Measurements from ENCODE around the gene ZDHHC22. TPM values are rescaled to one million over a fixed set of nuclear protein-coding genes. Genes with fewer than 3 reads are reported as not detected.
A peak's percentile ranks its signal among the peaks of the same experiment; 100 is the strongest.

Gene ZDHHC22
- total RNA-seq, 2 experiments from 2014 or later = not detected

DNA sequence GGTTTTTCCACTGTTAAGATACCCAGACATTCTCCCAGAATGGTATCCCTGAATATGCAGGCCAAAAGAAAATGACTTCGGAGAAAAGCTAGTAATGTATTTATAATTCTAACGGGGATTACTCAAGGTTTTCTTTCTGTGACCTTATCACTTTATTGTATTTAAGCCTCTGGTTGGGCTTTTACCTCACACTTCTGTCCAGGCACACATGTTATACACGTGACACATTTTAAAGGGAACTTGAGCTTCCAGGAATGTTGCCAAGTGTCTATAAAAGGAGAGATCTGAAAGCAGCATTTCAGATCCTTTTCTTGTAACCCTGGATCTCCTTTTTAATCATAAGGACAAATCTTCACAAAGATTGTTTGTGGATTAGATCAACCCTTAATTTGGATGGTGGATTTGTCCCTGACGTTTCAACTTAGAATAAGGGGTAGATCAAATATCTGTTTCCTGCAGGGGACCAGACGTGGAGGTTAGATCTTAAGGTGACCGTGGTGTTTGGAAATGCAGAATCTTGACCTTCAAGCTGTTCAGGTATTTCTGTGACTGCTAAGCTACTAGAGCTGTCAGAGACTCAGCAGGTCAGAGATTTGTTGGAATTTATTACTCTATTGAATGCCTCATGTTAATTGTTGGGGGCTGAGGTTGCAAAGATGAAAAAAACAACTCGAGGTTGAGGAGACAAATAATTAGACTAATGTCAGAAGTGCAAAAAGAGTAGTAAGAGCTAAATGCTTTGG, 42.0 kb downstream of the ZDHHC22 start:
- Mint-ChIP-seq H3K27me3 (no peaks in the 10 kb centered on the region), H3K4me3 (peak overlapping the region; percentile 87), H3K36me3 (ENCODE audit: low read depth) (peaks cover 7% of the 10 kb centered on the region), H3K4me1 (peaks cover 39% of the 10 kb centered on the region), H3K9me3 (ENCODE audit: low read depth) (no peaks in the 10 kb centered on the region), H3K27ac (no peak overlapping the region)
- ATAC-seq (no peak), DNase-seq (no peak)
- POLR2A ChIA-PET = interaction anchor here (0.9 to 2.2 kb wide), 2 partner anchors 24 to 221 kb away, joined by 4 to 6 read pairs; partner anchors contain the start of genes GSTZ1 and POMT2
- CTCF ChIA-PET = interaction anchor here (0.7 to 3.8 kb wide), 12 partner anchors 8 to 224 kb away, joined by 3 to 31 read pairs (median 7); no protein-coding TSS in a partner anchor
- intact Hi-C loops (cut with DNase I, micrococcal nuclease) = loop anchor here (2.0 to 10.0 kb wide), 7 partner anchors 25 to 1115 kb away; partner anchors contain the start of genes AHSA1 (in 1 of the 2), ALKBH1 (in 1 of the 2), GPATCH2L (in 1 of the 2) and IFT43 (in 1 of the 2)

DNA sequence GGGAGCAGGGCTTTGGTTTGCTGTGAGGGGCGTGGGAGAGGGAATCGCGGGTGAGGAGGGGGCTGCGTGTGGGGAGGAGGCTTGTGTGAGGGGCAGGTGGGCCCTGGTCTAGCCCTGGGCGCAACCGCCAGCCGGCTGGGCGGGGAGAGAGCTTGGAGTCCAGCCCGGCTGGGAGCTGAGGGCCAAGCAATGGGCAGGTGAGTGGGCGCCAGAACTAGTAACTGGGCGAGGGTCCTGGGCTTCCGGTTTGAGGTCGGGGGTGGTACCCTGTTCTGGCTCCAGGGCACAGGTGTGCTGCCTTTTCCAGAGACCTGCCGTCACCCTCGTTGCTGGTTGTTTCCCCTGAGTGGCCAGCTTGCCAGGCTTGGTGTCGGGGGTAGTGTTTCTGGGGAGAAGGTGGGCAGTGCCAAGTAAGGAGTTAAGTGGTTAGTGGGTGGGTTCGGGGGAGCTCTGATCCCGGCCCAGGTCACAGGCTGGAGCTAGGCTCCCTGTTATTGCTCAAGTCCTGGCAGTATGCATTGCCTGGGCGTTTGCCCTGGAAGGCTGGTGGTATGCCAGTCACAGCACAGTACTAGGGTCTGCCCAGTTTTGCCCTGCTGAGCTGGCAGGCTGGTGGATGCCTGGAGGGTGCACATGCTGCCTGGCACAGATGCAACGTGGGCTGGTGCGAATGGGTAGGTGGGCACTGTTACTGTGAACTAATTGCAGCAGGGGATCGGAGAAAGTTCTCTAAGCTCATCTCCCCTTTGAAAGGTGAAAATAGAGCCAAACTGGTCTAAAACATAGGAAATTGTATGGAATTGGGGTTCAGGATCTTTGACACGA, 42.9 kb downstream of the ZDHHC22 start:
- no peaks in the 10 kb centered on the region for H3K27me3 Mint-ChIP-seq
- no peaks in the 10 kb centered on the region for H3K9me3 Mint-ChIP-seq (ENCODE audit: low read depth)
- H3K4me3 Mint-ChIP-seq = peak overlapping the region; percentile 87
- ChIA-PET POLR2A (interaction anchor here (0.6 to 2.2 kb wide), 3 partner anchors 25 to 137 kb away, joined by 4 to 6 read pairs (median 5); no protein-coding TSS in a partner anchor), CTCF (interaction anchor here (0.5 to 3.9 kb wide), 16 partner anchors 10 to 388 kb away, joined by 3 to 31 read pairs (median 6); no protein-coding TSS in a partner anchor)
- intact Hi-C loops (cut with DNase I, micrococcal nuclease) = loop anchor here (1.0 to 10.0 kb wide), 18 partner anchors 22 to 1114 kb away; partner anchors contain the start of genes AHSA1 (in 2 of the 2), GSTZ1 (in 2 of the 2), IRF2BPL (in 2 of the 2) and ADCK1 (in 1 of the 2)
- peak; percentile 36 for DNase-seq
- H3K4me1 Mint-ChIP-seq = peaks cover 40% of the 10 kb centered on the region
- H3K36me3 Mint-ChIP-seq (ENCODE audit: low read depth) = peaks cover 5% of the 10 kb centered on the region
- peak overlapping the region; percentile 93 for H3K27ac Mint-ChIP-seq
- no peak for ATAC-seq

DNA sequence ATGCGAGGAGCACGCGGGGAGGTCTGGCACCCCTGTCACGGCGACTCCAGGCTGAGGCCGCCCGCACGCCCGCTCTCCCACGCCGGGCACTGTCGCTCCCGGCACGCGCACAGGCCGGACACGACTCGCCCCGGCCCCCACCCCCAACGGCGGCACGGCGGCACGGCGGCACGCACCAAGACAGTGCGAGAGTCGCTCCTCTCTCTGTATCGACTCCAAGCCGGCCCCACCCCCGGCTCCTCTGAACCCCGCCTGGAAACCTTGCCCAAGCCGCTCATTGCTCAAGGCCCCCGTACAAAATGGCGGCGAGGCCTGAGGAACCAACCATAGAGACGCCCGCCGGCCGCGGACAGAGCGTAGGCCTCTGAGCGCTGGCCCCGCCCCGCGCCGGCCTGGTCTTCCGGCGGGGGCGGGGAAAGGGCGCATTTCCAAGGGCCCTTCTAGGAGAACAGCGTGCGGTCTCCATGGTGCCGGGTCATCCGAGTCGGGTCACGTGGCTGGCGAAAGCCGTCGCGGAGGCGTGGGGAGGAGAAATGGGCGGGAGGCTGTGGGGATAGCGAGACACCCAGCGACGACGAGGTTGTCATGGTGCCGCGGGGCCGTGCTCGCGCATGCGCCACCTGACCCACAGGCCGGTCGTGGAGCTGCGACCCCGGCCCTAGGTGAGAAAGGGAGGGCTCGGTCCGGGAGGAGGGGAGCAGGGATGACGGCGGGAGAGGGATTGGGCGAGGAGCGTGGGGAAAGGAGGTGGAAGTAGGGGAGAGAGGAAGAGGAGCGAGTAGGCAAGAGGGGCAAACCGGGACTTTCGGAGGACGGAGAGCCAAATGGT, 43.7 kb downstream of the ZDHHC22 start, which contains the start of gene CIPC:
Gene CIPC (plus strand): TSS at position 559 of the 829 bp plus-strand sequence. CDS start 7,451 bp downstream, outside the sequence.
- POLR2A ChIA-PET = interaction anchor here (0.6 to 1.2 kb wide), 2 partner anchors 26 to 136 kb away, joined by 4 to 5 read pairs; no protein-coding TSS in a partner anchor
- peak; percentile 100 for DNase-seq
- CTCF ChIA-PET = interaction anchor here (0.5 to 5.5 kb wide), 17 partner anchors 12 to 387 kb away, joined by 3 to 97 read pairs (median 6); no protein-coding TSS in a partner anchor
- Mint-ChIP-seq H3K4me1 (peaks cover 40% of the 10 kb centered on the region), H3K36me3 (ENCODE audit: low read depth) (peaks cover 5% of the 10 kb centered on the region), H3K4me3 (peak within 1 kb of the TSS; percentile 87), H3K27me3 (no peaks in the 10 kb centered on the region), H3K9me3 (ENCODE audit: low read depth) (no peaks in the 10 kb centered on the region), H3K27ac (peak within 1 kb of the TSS; percentile 99)
- intact Hi-C loops (cut with DNase I, micrococcal nuclease) = loop anchor here (1.0 to 10.0 kb wide), 21 partner anchors 22 to 1113 kb away; partner anchors contain the start of genes AHSA1 (in 2 of the 2), GSTZ1 (in 2 of the 2), IRF2BPL (in 2 of the 2) and ADCK1 (in 1 of the 2)
- ATAC-seq = peak; percentile 91

DNA sequence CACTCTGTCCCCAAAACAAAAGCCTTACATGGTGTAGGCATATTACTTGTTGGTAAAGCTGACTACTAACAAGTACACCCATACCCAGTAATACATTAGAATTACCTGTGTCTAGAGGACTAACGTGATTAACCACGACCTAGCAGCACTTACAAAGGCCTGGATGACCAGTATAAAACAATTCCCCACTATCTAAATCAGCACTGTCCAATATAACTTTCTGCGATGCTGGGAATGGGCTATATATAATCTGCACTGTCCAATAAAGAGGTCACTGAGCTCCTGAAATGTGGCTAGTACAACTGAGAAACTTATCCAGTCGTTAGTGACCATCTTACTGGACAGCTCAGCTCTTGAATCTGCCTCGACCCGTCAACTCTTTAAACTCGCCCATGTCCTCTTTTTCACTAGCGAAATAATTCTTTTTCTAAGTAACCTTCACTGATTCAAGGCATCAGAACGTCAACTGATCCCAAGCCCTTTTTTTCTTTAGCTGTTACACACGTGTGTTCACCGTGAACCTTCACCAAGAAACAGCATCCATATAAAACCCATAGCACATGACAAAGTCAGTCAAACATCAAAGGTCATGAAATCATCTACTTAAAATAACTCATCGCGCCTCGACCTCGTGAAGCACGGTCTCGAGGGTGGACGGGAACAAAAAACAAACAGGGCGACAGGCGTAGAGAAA, 44.4 kb downstream of the ZDHHC22 start:
- no peaks in the 10 kb centered on the region for H3K27me3 Mint-ChIP-seq
- H3K4me1 Mint-ChIP-seq = peaks cover 40% of the 10 kb centered on the region
- H3K27ac Mint-ChIP-seq = peak overlapping the region; percentile 99
- DNase-seq (no peak), ATAC-seq (peak; percentile 5)
- no peaks in the 10 kb centered on the region for H3K9me3 Mint-ChIP-seq (ENCODE audit: low read depth)
- peak overlapping the region; percentile 87 for H3K4me3 Mint-ChIP-seq
- CTCF ChIA-PET = interaction anchor here (0.8 to 5.5 kb wide), 13 partner anchors 11 to 222 kb away, joined by 3 to 97 read pairs (median 3); no protein-coding TSS in a partner anchor
- peaks cover 5% of the 10 kb centered on the region for H3K36me3 Mint-ChIP-seq (ENCODE audit: low read depth)
- intact Hi-C loops (cut with DNase I, micrococcal nuclease) = loop anchor here (1.0 to 10.0 kb wide), 8 partner anchors 26 to 1112 kb away; partner anchors contain the start of genes AHSA1 (in 1 of the 2), ALKBH1 (in 1 of the 2), ANGEL1 (in 1 of the 2) and GPATCH2L (in 1 of the 2)
- POLR2A ChIA-PET = no interaction called here

DNA sequence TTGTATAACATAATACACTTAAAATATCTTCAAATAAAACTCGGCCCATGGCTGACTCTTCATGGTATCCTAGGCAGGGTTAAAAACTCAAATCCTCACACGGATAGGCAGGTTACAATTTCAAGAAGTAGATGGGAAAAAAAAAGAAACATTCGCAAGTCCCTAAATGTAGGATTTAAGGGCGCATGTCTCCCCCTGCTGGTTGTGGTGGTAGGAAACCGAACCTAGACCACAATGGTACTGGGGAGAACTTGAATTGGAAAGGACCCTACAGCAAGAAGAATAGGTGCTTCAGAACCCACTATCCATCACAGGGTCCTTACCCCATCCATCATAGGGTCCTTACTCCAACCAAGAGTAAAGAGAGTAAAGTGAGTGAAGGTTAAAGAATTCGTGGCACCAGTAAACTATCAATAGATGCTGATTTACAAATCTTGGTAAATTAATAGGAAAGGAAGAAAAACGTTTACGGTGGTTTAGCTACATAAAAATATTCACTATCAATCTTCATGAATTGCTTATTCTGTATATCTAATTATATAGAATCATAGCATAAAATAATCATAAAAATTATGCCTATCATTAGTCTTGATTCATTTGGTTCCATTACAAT, 46.8 kb downstream of the ZDHHC22 start:
- Mint-ChIP-seq H3K4me1 (peaks cover 28% of the 10 kb centered on the region), H3K9me3 (ENCODE audit: low read depth) (peaks cover 8% of the 10 kb centered on the region), H3K27ac (no peak overlapping the region), H3K27me3 (no peaks in the 10 kb centered on the region), H3K4me3 (no peak overlapping the region), H3K36me3 (ENCODE audit: low read depth) (peaks cover 5% of the 10 kb centered on the region)
- intact Hi-C loops (cut with DNase I, micrococcal nuclease) = loop anchor here (1.0 to 10.0 kb wide), 10 partner anchors 24 to 1110 kb away; partner anchors contain the start of genes AHSA1 (in 1 of the 2), ALKBH1 (in 1 of the 2), GPATCH2L (in 1 of the 2) and IFT43 (in 1 of the 2)
- peak; percentile 87 for DNase-seq
- ChIA-PET POLR2A (interaction anchor here (0.6 to 0.7 kb wide), 2 partner anchors 190 to 212 kb away, joined by 3 to 5 read pairs; no protein-coding TSS in a partner anchor), CTCF (interaction anchor here (0.7 to 5.5 kb wide), 25 partner anchors 9 to 384 kb away, joined by 3 to 97 read pairs (median 5); no protein-coding TSS in a partner anchor)
- no peak for ATAC-seq

DNA sequence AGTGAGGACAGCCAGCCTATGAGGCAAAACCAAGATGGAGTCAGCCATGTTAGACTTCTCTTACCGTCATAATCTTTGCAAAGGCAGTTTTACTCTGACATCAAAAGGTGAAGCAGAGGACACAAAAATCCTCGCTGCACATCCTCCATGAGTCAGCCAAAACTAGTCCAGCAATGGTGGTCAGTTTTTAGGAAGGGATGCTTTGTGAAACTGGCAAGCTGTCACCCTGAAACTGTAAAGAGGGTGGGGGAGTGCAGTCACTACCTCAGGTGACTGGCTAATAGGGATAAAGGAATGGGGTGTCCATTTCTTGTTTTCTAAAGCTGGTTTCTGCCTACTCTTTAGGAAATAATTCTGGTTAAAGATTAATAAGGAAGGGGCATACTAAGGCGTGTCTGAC, 48.9 kb downstream of the ZDHHC22 start:
- H3K27ac Mint-ChIP-seq = no peak overlapping the region
- H3K4me1 Mint-ChIP-seq = peaks cover 25% of the 10 kb centered on the region
- H3K27me3 Mint-ChIP-seq = no peaks in the 10 kb centered on the region
- ChIA-PET CTCF (interaction anchor here (0.6 to 5.5 kb wide), 9 partner anchors 12 to 229 kb away, joined by 3 to 97 read pairs (median 4); no protein-coding TSS in a partner anchor), POLR2A (no interaction called here)
- ATAC-seq (no peak), DNase-seq (no peak)
- intact Hi-C loops (cut with DNase I, micrococcal nuclease) = loop anchor here in 1 of 2 experiments (10.0 kb wide), 1 partner anchor 1108 kb away; the partner anchor contains the start of genes IFT43 and TGFB3
- peaks cover 2% of the 10 kb centered on the region for H3K36me3 Mint-ChIP-seq (ENCODE audit: low read depth)
- H3K9me3 Mint-ChIP-seq (ENCODE audit: low read depth) = peaks cover 8% of the 10 kb centered on the region
- no peak overlapping the region for H3K4me3 Mint-ChIP-seq

DNA sequence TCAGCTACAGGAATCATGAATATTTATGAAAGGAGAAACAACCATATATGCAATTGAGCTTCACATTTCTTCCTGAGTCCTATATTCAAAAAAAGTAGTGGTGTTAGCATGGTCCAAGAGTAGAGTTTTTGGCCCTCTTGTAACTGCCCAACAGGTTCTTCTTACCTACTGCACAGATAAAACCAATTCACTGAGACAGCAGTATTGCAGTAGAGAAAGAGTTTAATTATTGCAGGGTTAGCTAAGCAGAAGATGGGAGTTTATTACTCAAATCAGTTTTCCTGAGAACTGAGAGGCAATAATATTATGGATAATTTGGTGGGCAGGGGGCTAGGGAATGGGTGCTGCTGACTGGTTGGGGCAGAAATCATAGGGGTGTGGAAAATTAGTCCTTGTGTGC, 50.1 kb downstream of the ZDHHC22 start:
- ATAC-seq = no peak
- Mint-ChIP-seq H3K36me3 (ENCODE audit: low read depth) (no peaks in the 10 kb centered on the region), H3K4me3 (no peak overlapping the region), H3K9me3 (ENCODE audit: low read depth) (peaks cover 8% of the 10 kb centered on the region), H3K27me3 (no peaks in the 10 kb centered on the region), H3K4me1 (peaks cover 21% of the 10 kb centered on the region), H3K27ac (no peak overlapping the region)
- intact Hi-C loops (cut with DNase I, micrococcal nuclease) = loop anchor here in 1 of 2 experiments (10.0 kb wide), 1 partner anchor 1107 kb away; the partner anchor contains the start of genes IFT43 and TGFB3
- CTCF ChIA-PET = interaction anchor here (0.7 to 2.9 kb wide), 9 partner anchors 9 to 216 kb away, joined by 3 to 8 read pairs (median 4); no protein-coding TSS in a partner anchor
- DNase-seq = no peak
- POLR2A ChIA-PET = no interaction called here

DNA sequence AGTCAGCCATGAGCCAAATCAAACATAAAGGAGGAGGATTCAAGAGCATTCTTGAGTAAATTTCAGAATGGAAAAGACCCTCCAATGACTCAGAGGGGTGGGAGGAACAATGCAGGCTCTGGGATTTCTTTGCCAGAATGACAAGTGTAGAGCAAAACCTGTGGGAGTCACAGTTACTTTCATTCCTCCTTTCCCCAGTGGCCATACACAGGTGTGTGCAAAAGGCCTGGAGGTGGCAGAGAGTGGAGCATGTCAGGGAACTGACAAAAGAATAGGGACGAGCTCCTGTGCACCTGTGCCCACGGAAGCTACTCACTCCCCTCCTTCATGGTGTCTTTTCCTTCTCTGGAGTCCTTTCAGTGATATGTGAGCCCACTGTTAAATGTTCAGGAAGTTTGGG, 52.9 kb downstream of the ZDHHC22 start:
- DNase-seq (no peak), ATAC-seq (no peak)
- peaks cover 8% of the 10 kb centered on the region for H3K9me3 Mint-ChIP-seq (ENCODE audit: low read depth)
- H3K36me3 Mint-ChIP-seq (ENCODE audit: low read depth) = no peaks in the 10 kb centered on the region
- peaks cover 16% of the 10 kb centered on the region for H3K4me1 Mint-ChIP-seq
- H3K27me3 Mint-ChIP-seq = no peaks in the 10 kb centered on the region
- CTCF ChIA-PET = interaction anchor here (1.1 to 23.5 kb wide), 5 partner anchors 9 to 219 kb away, joined by 4 to 599 read pairs (median 5); no protein-coding TSS in a partner anchor
- intact Hi-C loops (cut with DNase I, micrococcal nuclease) = no loop called here
- H3K27ac Mint-ChIP-seq = no peak overlapping the region
- no peak overlapping the region for H3K4me3 Mint-ChIP-seq
- POLR2A ChIA-PET = no interaction called here

DNA sequence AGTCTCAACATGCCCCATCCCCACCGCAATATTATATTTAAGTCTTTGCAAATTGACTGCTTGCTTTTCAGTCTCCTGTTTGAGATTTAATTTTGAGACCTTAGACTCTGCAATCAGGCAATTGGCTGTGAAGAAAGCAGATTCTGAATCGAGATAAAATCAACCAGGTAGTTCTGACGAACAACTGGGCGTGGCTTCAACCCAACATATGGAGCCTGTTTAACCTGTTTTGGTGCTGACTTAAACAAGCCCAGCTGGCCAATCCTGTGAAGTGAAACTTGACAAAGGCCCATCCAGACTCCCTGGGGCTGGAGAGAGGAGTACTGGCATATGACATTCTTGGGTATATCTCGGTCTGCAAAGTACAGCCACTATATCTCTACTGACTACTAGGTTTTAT, 53.4 kb downstream of the ZDHHC22 start:
- H3K27ac Mint-ChIP-seq = no peak overlapping the region
- intact Hi-C loops (cut with DNase I, micrococcal nuclease) = no loop called here
- H3K36me3 Mint-ChIP-seq (ENCODE audit: low read depth) = no peaks in the 10 kb centered on the region
- ATAC-seq (no peak), DNase-seq (no peak)
- POLR2A ChIA-PET = no interaction called here
- no peak overlapping the region for H3K4me3 Mint-ChIP-seq
- CTCF ChIA-PET = interaction anchor here (1.7 to 23.5 kb wide), 3 partner anchors 9 to 219 kb away, joined by 4 to 599 read pairs (median 106); no protein-coding TSS in a partner anchor
- peaks cover 16% of the 10 kb centered on the region for H3K4me1 Mint-ChIP-seq
- peaks cover 8% of the 10 kb centered on the region for H3K9me3 Mint-ChIP-seq (ENCODE audit: low read depth)
- no peaks in the 10 kb centered on the region for H3K27me3 Mint-ChIP-seq

All from activated CD4-positive, alpha-beta T cell treated with anti-CD3 and anti-CD28 coated beads for 36 hours (primary cell).